Stimulated activated CD4-positive, alpha-beta T cell treated with anti-CD3 and anti-CD28 coated beads, Interleukin-1b, Interleukin-23, amount 100 ng/mL, for 48 hours (primary cell): Measurements from ENCODE around the gene CRABP2.

ENCODE experiments used
- DNase-seq: peaks from one replicate; pipeline ENCODE4 v3.0.0-alpha.2; 2020

CRABP2 gene

GRCh38 chr1:156741481-156741983 lies 36.1 kb upstream of the CRABP2 start:
- no peak for DNase-seq

GRCh38 chr1:156740741-156741480 lies 35.5 kb upstream of the CRABP2 start, which contains the start of gene MRPL24:
TSS of gene MRPL24 (minus strand) at chr1:156741088. CDS start at chr1:156738704, 2,384 bp downstream.
- DNase-seq, result peak; percentile 98

- DNase-seq, result no peak
Observed at GRCh38 chr1:156740237-156740740, 34.9 kb upstream of the CRABP2 start.

GRCh38 chr1:156738916-156739315 lies 33.5 kb upstream of the CRABP2 start:
- DNase-seq, result no peak

- no peak for DNase-seq
Observed at GRCh38 chr1:156738407-156738806, 33.0 kb upstream of the CRABP2 start.

GRCh38 chr1:156733989-156734584 lies 28.7 kb upstream of the CRABP2 start:
- DNase-seq, result no peak

GRCh38 chr1:156728599-156729462 lies 23.4 kb upstream of the CRABP2 start, which contains the start of gene ISG20L2:
TSS of gene ISG20L2 (minus strand) at chr1:156728766. CDS start at chr1:156727652, 1,114 bp downstream.
- DNase-seq, result peak; percentile 98

- DNase-seq, result peak; percentile 86
Observed at GRCh38 chr1:156727926-156728598, 22.7 kb upstream of the CRABP2 start, which contains the start of gene METTL25B. TSS of gene METTL25B (plus strand) at chr1:156728469. CDS start at chr1:156729105, 636 bp downstream.

- no peak for DNase-seq
Observed at GRCh38 chr1:156727492-156727891, 22.1 kb upstream of the CRABP2 start.

GRCh38 chr1:156726549-156727226 lies 21.3 kb upstream of the CRABP2 start:
- peak; percentile 44 for DNase-seq

- DNase-seq, result peak; percentile 75
Observed at GRCh38 chr1:156725683-156726280, 20.4 kb upstream of the CRABP2 start.

GRCh38 chr1:156721535-156721934 lies 16.2 kb upstream of the CRABP2 start:
- DNase-seq, result no peak

GRCh38 chr1:156721131-156721530 lies 15.7 kb upstream of the CRABP2 start:
- DNase-seq, result no peak

- no peak for DNase-seq
Observed at GRCh38 chr1:156717351-156717750, 12.0 kb upstream of the CRABP2 start.

- no peak for DNase-seq
Observed at GRCh38 chr1:156714830-156715229, 9.4 kb upstream of the CRABP2 start.

GRCh38 chr1:156712626-156713025 lies 7.2 kb upstream of the CRABP2 start:
- DNase-seq, result no peak

GRCh38 chr1:156711011-156711817 lies 5.8 kb upstream of the CRABP2 start:
- DNase-seq, result no peak

GRCh38 chr1:156709757-156710489 lies 4.5 kb upstream of the CRABP2 start:
- no peak for DNase-seq

GRCh38 chr1:156709031-156709430 lies 3.6 kb upstream of the CRABP2 start:
- DNase-seq, result no peak
